ENCODE data around the gene GNAT3. TPM values are rescaled to one million over a fixed set of nuclear protein-coding genes. Genes with fewer than 3 reads are reported as not detected.

The GNAT3 gene
- total RNA-seq, 1 donor from 2014 or later = not detected

DNA sequence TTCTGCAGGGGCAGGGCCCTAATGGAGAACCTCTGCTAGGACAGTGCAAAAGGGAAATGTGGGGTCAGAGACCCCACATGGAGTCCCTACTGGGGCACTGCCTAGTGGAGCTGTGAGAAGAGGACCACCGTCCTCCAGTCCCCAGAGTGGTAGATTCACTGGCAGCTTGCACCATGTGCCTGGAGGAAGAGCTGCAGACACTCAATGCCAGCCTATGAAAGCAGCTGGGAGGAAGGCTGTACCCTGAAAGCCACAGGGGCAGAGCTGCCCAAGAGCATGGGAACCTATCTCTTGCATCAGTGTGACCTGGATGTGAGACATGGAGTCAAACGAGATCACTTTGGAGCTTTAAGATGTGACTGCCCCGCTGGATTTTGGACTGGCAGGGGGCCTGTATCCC is 20.3 kb upstream of the GNAT3 start:
- no peak overlapping the region for H3K4me3 Mint-ChIP-seq (ENCODE audit: unreplicated experiment)
- TF ChIP-seq, protein P1, sequence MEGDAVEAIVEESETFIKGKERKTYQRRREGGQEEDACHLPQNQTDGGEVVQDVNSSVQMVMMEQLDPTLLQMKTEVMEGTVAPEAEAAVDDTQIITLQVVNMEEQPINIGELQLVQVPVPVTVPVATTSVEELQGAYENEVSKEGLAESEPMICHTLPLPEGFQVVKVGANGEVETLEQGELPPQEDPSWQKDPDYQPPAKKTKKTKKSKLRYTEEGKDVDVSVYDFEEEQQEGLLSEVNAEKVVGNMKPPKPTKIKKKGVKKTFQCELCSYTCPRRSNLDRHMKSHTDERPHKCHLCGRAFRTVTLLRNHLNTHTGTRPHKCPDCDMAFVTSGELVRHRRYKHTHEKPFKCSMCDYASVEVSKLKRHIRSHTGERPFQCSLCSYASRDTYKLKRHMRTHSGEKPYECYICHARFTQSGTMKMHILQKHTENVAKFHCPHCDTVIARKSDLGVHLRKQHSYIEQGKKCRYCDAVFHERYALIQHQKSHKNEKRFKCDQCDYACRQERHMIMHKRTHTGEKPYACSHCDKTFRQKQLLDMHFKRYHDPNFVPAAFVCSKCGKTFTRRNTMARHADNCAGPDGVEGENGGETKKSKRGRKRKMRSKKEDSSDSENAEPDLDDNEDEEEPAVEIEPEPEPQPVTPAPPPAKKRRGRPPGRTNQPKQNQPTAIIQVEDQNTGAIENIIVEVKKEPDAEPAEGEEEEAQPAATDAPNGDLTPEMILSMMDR (IDR thresholded peaks at IDR 0.05) = no peak
- H3K4me1 Mint-ChIP-seq (ENCODE audit: low read depth) = peaks cover 24% of the 10 kb centered on the region
- no peaks in the 10 kb centered on the region for H3K27me3 Mint-ChIP-seq (ENCODE audit: low read depth)
- DNase-seq (ENCODE audit: low spot score) = no peak
- H3K36me3 Mint-ChIP-seq (ENCODE audit: low read depth) = peaks cover 3% of the 10 kb centered on the region
- H3K27ac Mint-ChIP-seq (ENCODE audit: unreplicated experiment) = no peak overlapping the region
- peaks cover 14% of the 10 kb centered on the region for H3K9me3 Mint-ChIP-seq (ENCODE audit: low read depth)

DNA sequence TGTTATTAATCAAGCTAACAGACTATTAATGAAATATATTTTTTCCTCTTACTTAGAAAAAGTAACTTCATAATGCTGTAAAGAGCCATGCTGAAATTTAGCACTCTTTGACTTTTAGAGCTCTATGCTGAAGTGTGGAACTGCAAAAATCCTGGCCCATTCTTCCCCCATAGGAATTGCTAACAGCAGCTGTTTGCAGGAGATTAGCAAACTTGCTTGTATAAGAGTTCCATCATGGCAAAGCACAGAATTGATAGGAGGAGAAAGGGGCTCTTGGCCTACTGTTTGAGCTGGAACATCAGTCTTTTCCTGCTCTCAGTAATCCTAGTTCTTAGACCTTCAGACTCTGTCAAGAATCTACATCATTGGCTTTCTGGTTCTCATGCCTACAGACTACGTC is 18.3 kb upstream of the GNAT3 start:
- H3K27ac Mint-ChIP-seq (ENCODE audit: unreplicated experiment) = no peak overlapping the region
- TF ChIP-seq, protein P1 (IDR thresholded peaks at IDR 0.05) = no peak
- H3K4me1 Mint-ChIP-seq (ENCODE audit: low read depth) = peaks cover 27% of the 10 kb centered on the region
- no peak for DNase-seq (ENCODE audit: low spot score)
- H3K27me3 Mint-ChIP-seq (ENCODE audit: low read depth) = no peaks in the 10 kb centered on the region
- peaks cover 3% of the 10 kb centered on the region for H3K36me3 Mint-ChIP-seq (ENCODE audit: low read depth)
- peaks cover 14% of the 10 kb centered on the region for H3K9me3 Mint-ChIP-seq (ENCODE audit: low read depth)
- no peak overlapping the region for H3K4me3 Mint-ChIP-seq (ENCODE audit: unreplicated experiment)

DNA sequence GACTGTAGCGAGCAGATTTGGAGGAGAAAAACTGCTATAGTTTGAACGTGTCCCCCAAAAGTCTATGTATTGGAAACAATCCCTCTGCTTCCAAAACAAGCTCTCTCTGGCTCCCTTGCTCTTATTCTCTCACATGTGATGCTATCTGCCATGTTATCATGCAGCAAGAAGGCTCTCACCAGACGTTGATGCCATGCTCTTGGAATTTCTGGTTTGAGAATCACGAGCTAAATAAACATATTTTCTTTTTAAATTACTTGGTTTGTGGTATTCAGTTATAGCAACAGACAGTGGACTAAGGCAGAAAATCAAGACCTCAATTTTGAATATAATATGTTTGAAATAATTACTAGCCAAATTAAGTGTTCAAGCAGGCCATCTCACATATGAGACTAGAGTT is 17.5 kb upstream of the GNAT3 start:
- Mint-ChIP-seq H3K27ac (ENCODE audit: unreplicated experiment) (peak overlapping the region; percentile 79), H3K4me3 (ENCODE audit: unreplicated experiment) (no peak overlapping the region), H3K9me3 (ENCODE audit: low read depth) (peaks cover 14% of the 10 kb centered on the region), H3K27me3 (ENCODE audit: low read depth) (no peaks in the 10 kb centered on the region), H3K36me3 (ENCODE audit: low read depth) (peaks cover 3% of the 10 kb centered on the region), H3K4me1 (ENCODE audit: low read depth) (peaks cover 27% of the 10 kb centered on the region)
- TF ChIP-seq, protein P1 (IDR thresholded peaks at IDR 0.05) = no peak
- DNase-seq (ENCODE audit: low spot score) = no peak

DNA sequence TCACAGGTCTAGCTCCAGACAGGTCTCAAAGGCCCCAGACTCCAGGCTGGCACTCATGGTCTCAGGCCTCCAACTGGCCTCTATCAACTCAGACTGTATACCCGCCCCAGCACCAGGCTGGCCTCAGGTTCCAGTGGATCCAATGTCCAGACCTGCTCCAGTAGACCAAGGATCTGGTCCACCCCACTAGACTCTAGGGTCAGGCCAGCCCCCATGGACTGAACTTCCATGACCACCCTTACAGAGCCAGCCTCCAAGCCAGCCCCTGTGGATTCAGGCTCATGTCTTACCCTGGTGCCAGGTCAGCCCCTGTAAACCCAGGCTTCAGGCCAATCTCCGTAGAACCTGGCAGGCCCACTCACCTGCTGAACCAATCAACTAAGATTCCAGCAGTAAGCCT is 16.8 kb upstream of the GNAT3 start:
- no peak for DNase-seq (ENCODE audit: low spot score)
- Mint-ChIP-seq H3K9me3 (ENCODE audit: low read depth) (peaks cover 14% of the 10 kb centered on the region), H3K4me3 (ENCODE audit: unreplicated experiment) (no peak overlapping the region), H3K27me3 (ENCODE audit: low read depth) (no peaks in the 10 kb centered on the region), H3K36me3 (ENCODE audit: low read depth) (peaks cover 3% of the 10 kb centered on the region), H3K27ac (ENCODE audit: unreplicated experiment) (peak overlapping the region; percentile 79), H3K4me1 (ENCODE audit: low read depth) (peaks cover 27% of the 10 kb centered on the region)
- TF ChIP-seq, protein P1 (IDR thresholded peaks at IDR 0.05) = no peak

DNA sequence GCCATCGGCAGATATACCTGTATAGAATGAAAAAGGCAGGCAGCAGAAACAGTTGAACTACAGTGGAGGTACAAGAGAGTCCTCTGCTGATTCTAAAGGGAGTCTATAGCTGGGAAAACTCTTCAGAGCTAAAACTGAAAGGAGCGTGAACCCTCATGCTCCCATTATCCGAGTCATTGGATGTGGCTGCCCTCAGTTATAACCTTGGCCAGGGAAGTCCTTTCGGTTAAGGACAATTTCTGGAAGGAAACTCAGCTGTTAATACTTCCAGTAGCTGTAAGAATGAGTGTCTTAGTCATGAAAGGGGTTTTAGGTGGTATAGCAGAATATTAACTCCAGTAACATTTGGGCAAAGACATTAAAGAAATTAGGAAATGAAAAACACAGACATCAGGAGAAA is 14.6 kb upstream of the GNAT3 start:
- peaks cover 3% of the 10 kb centered on the region for H3K36me3 Mint-ChIP-seq (ENCODE audit: low read depth)
- no peak for DNase-seq (ENCODE audit: low spot score)
- H3K4me3 Mint-ChIP-seq (ENCODE audit: unreplicated experiment) = no peak overlapping the region
- no peaks in the 10 kb centered on the region for H3K27me3 Mint-ChIP-seq (ENCODE audit: low read depth)
- H3K4me1 Mint-ChIP-seq (ENCODE audit: low read depth) = peaks cover 18% of the 10 kb centered on the region
- H3K27ac Mint-ChIP-seq (ENCODE audit: unreplicated experiment) = no peak overlapping the region
- TF ChIP-seq, protein P1 (IDR thresholded peaks at IDR 0.05) = no peak
- peaks cover 10% of the 10 kb centered on the region for H3K9me3 Mint-ChIP-seq (ENCODE audit: low read depth)

Data from chondrocyte (in vitro differentiated cells).